Fibroblast of the aortic adventitia (primary cell): Measurements from ENCODE around the gene MRPL48. TPM values are rescaled to one million over a fixed set of nuclear protein-coding genes. Genes with fewer than 3 reads are reported as not detected.

Experiments
- DNase-seq: peaks from one replicate; pipeline ENCODE4 v3.0.0-alpha.2; 2010; ENCODE audit warnings: low read depth
- H3K4me3 ChIP-seq: 2 replicates; pipeline ENCODE4 v1.5.1; 2011; ENCODE audit warnings: low read depth, mild to moderate bottlenecking, control low read depth, low read length, moderate library complexity
- total RNA-seq: library from RNA; depleted of rRNA; stranded (reverse); fragments of >200 nt; gene quantifications from 2 replicates; pipeline ENCODE4 v1.2.3, GENCODE V29; 2012; ENCODE audit warnings: low replicate concordance
- TF ChIP-seq, protein P1 (sequence below): IDR thresholded peaks from 2 replicates; pipeline ENCODE4 v1.5.1; 2011; ENCODE audit warnings: mild to moderate bottlenecking, low read length, control low read depth, inconsistent platforms; ENCODE audit not compliant: insufficient read depth

Gene MRPL48
- total RNA-seq = 39.7 and 45.6 TPM in 2 replicates

DNA sequence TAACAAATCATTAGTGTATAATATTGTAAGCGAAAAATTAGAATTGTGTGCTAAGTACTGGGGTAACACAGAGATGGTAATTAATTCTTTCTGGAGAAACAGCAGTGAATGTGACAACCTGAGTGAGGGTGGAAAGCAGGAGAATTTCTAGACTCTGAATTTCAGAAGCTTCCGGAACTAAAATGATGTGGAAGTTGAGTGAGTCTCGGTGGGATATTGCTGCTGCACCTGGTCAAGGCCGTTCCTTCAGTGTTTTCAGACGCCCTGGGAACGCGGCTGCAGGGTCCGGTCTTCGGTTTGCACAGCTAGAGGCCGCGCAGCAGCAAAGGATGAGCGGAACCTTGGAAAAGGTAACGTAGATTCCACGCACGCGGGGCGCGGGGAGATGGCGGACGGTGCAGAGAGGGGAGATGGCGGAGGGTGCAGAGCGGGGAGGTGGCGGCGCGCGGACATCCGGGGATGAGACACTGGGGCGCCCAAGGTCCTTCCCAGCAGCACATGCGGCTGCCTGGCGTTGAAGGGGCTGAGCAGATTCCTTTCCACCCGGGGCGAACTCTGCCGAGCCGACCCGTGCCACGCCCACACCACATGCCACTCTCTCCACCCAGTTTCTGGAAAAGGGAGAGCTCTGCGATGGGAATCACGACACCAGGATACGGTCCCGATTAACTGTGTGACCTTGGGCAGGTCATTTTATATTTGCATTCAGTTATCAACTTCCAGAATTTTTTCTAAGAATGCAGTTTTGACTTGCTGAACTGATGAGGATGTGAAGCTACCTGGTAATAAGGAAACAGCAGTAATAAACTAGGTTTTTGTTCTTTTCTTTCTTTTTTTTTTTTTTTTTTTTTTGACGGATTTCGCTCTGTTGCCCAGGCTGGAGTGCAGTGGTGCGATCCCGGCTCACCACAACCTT is at the start of gene MRPL48:
Gene MRPL48, plus strand, starts transcription at position 232 of the 916 bp plus-strand sequence. Its CDS starts 98 bp downstream, at position 330.
- peak; percentile 96 for DNase-seq
- peak within 1 kb of the TSS; percentile 85 for H3K4me3 ChIP-seq
- TF ChIP-seq, protein P1, sequence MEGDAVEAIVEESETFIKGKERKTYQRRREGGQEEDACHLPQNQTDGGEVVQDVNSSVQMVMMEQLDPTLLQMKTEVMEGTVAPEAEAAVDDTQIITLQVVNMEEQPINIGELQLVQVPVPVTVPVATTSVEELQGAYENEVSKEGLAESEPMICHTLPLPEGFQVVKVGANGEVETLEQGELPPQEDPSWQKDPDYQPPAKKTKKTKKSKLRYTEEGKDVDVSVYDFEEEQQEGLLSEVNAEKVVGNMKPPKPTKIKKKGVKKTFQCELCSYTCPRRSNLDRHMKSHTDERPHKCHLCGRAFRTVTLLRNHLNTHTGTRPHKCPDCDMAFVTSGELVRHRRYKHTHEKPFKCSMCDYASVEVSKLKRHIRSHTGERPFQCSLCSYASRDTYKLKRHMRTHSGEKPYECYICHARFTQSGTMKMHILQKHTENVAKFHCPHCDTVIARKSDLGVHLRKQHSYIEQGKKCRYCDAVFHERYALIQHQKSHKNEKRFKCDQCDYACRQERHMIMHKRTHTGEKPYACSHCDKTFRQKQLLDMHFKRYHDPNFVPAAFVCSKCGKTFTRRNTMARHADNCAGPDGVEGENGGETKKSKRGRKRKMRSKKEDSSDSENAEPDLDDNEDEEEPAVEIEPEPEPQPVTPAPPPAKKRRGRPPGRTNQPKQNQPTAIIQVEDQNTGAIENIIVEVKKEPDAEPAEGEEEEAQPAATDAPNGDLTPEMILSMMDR = no peak

DNA sequence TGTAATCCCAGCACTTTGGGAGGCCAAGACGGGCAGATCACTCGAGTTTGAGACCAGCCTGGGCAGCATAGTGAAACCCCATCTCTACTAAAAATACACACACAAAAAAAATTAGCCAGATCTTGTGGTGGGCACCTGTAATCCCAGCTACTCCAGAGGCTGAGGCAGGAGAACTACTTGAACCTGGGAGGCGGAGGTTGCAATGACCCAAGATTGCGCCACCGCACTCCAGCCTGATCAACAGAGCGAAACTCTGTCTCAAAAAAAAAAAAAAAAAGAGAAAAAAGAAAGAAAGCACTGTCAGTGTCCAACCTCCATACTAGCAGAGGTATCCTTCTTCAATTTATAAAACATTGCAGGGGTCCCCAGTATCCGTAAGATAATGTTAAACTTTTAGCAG is 44.6 kb upstream of the MRPL48 start:
- DNase-seq = no peak
- TF ChIP-seq, protein P1 = no peak
- H3K4me3 ChIP-seq = no peak overlapping the region

DNA sequence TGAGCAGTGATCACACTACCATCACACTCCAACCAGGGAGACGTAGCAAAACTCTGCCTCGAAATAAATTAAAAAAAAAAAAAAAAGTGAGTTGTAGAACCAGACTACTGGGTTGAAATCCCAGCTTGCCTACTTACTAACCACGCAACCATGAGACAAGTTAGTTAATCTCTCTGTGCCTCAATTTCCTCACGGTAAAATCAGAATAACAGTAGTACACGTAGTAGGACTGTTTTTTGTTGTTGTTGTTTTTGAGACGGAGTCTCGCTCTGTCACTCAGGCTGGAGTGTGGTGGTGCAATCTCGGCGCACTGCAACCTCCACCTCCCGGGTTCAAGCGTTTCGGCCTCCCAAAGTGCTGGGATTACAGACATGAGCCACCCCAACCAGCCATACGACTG is 41.0 kb upstream of the MRPL48 start:
- no peak for DNase-seq
- TF ChIP-seq, protein P1 = no peak
- no peak overlapping the region for H3K4me3 ChIP-seq

DNA sequence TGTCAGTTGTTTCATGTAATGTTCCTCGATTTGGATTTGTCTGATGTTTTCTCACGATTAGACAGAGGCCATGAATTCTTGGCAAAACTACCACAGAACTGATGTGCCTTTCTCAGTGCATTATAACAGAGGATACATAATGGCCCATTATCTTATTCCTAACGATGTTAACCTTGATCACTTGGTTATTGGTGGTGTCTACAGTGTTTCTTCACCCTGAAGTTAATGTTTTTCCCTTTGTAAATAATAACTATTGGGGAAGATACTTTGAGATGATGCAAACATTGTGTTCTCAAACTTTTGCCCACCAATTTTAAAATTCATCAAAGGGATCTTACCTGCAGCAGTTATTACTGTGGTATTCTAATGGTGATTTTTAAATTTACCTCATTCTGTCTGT is 39.9 kb upstream of the MRPL48 start:
- no peak overlapping the region for H3K4me3 ChIP-seq
- TF ChIP-seq, protein P1 = no peak
- no peak for DNase-seq

DNA sequence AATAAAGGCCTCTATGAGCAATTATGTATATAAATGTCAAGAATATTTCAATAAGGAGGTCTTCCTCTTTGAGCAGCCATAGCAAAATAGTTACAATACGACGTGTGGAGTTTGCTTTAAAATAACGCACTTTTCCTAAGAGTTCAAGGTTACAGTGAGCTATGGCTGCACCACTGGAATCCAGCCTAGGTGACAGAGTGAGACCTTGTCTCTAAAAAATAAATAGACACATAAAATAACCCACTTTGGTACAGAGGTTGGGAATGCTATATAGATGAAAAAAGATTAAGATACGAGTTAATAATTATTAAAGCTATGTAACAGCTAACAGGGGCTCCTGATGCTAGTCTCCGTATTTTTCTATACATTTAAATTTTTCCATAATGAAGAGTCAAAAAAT is 39.4 kb upstream of the MRPL48 start:
- no peak for DNase-seq
- H3K4me3 ChIP-seq = no peak overlapping the region

DNA sequence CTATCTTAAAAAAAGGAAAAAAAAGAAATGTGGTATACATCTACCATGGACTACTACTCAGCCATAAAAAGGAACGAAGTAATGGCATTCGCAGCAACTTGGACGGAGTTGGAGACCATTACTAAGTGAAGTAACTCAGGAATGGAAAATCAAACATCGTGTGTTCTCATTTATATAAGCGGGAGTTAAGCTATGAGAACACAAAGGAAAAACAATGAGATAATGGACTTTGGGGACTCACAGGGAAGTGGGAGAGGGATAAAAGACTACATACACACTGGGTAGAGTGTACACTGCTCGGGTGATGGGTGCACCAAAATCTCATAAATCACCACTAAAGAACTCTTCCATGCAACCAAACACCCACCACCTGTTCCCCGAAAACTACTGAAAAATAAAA is 38.6 kb upstream of the MRPL48 start:
- TF ChIP-seq, protein P1 = no peak
- DNase-seq = no peak
- H3K4me3 ChIP-seq = no peak overlapping the region

More for the DNA sequence above, 39.4 kb upstream of the MRPL48 start:
- TF ChIP-seq, protein P1 = no peak
